Activated CD8-positive, alpha-beta memory T cell treated with anti-CD3 and anti-CD28 coated beads for 36 hours (primary cell): ENCODE data around the gene B3GAT1. TPM values are rescaled to one million over a fixed set of nuclear protein-coding genes. Genes with fewer than 3 reads are reported as not detected.

Experiments
- CTCF ChIA-PET: fragments of 350-600 bp; sonication (Branson Sonifier 250); formaldehyde crosslinking; loops from one replicate; lab custom pipeline; 2021; ENCODE audit warnings: antibody characterized with exemption; lab: Charles Lee
- POLR2A ChIA-PET: fragments of 350-600 bp; sonication (Branson Sonifier 250); formaldehyde crosslinking; loops from one replicate; lab custom pipeline; 2021; ENCODE audit warnings: antibody characterized with exemption; lab: Charles Lee
- total RNA-seq, 2 experiments: library from RNA; stranded (reverse); gene quantifications; one replicate each; pipeline ENCODE4 v1.2.3, GENCODE V29; 2021

Gene B3GAT1
- total RNA-seq, 2 experiments from 2014 or later = 0.15 to 0.19 TPM

DNA sequence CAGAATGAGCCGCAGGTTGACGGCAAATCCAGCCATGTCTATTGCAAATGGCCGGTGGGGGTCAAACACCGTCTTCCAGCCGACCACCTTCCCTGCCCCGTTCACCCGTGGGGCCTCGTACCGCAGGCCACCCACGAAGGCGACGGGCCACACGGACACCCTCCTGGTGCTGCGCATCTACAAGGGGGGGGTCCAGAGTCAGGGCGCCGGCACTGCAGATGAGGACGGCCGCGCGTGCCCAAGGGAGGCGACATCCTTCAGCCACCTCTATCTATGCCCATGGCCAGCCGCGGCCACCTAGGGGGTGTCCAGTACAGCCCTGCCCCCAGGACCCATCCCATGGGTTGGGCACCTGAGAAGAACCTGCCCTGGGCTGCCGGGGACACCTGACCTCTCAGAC is 29.2 kb downstream of the B3GAT1 start:
- CTCF ChIA-PET = no interaction called here
- POLR2A ChIA-PET = no interaction called here

DNA sequence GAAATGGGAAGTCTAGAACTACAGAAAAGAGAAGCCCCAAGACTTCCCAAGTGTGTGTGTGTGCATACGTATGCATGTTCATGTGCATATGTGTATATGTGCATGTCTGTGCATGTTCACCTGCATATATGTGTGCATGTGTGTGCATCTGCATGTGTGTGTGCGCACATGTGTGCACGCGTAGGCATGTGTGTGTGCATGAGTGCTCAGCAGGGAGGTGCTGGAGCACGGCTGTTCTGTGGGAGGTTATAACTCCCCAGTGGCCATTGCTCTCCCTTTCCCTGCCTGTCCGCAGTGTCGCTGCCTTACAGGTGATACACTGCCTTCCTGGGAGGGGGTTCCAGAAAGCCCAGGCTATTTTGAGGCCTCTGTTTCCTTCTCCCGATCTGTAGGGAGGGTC is 29.8 kb downstream of the B3GAT1 start:
- CTCF ChIA-PET = no interaction called here

DNA sequence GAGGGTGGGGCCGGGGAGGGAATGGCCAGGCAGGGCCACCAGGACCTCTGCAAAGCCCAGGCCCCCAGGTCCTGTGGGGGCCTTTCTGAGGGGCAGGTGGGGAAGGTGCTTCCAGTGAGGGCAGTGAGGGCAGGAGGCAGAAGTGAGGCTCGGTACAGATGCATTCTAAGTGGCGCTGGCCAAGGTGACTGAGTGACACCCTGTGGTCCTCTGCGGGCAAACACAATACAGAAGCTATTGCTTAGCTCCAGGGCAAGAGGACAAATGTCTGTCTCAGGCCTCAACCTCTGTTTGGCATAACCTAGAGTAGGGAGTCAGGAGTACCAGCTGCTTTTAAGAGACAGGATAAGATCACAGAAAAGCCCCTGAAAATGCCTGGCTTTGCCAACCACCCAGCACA is 31.3 kb downstream of the B3GAT1 start:
- ChIA-PET CTCF (no interaction called here), POLR2A (no interaction called here)

More for the DNA sequence above, 29.8 kb downstream of the B3GAT1 start:
- POLR2A ChIA-PET = no interaction called here

DNA sequence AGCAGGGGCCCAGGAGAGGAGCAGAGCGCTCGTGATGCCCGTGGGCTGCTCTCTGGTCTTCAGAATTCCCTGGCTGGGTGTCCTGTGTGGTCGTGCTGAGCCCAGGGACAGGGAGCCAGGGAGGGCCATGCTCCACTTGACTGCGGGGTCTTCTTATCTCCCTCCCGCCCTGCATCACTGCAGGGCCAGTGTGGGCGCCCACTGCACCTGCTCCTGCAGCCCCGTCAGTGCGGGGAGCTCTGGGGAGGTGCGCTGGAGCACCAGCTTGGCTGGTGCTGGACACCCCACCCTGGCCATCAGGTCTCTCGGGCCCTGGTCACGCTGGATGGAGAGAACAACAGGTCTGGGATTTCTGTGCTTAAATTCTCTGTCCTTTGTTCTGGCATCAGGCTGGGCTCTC is 31.8 kb downstream of the B3GAT1 start:
- POLR2A ChIA-PET = no interaction called here
- CTCF ChIA-PET = no interaction called here

DNA sequence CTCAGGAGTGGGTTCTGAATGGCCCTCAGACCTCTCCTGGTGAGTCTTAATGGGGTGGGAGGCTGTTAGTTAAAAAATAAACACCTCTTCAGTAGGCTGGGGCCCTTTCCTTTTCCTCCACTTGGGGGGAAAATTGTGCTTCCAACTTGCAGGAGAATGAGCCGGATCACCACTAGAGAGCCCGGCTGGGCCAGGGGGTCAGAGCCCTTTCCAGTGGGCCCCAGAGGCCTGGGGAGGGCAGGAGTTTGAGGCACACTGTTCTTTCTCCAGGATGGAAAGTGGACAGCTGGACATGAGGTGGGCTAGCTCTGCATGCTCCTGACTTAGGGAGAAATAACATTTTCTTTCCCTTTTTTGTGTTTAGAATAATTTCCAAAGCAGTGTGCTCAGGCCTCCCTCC is 32.8 kb downstream of the B3GAT1 start:
- POLR2A ChIA-PET = no interaction called here

DNA sequence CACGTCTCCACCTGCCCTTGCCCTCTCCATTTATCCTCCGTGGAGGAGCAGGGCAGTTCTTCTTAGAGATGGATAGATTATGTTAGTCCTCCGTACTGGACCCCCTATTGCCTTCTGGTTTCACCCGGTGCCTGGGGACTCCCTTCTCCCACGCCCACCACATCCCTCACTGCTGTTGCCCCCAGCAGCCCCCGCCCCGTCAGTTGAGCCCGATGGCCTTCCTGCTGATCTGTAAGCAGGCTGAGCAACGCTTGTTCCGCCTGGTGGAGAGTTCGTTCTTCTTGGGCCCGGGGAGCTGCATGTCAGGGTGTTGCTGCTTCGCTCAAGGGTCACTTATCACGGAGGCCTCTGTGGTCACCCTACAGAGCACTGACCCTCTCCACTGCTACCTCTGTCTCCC is 34.2 kb downstream of the B3GAT1 start:
- ChIA-PET POLR2A (no interaction called here), CTCF (no interaction called here)

More for the DNA sequence above, 32.8 kb downstream of the B3GAT1 start:
- CTCF ChIA-PET = no interaction called here

DNA sequence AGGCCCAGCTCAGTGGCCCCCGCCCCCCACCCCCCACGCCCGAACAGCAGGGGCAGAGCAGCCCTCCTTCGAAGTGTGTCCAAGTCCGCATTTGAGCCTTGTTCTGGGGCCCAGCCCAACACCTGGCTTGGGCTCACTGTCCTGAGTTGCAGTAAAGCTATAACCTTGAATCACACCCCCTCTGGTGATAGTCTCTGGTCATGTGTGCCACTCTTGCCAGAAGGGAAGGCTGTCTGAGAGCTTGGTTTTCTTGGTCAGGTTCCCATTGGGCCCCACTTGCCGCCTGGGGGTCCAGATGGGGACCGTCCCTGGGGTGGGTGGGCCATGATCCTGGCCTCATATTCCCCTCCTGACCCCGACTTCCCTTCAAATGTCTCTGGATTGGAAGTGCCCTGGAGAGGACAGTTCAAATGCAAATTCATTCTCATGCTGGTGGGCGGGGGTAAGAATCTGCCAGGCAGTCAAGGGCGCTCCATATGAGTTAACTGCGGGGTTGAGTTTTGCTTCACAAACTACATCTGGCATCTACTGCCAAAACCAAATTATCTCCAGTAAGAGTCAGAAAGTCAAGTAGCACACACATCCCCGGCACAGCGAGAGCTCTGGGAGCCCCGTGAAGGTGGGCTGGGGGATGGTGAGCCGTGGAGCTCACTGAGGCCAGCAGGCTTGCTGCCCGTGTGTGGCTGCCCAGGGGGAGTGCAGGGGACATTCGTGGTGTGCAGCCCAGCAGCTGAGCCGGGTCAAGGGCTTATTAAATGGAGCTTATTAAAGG is 35.7 kb downstream of the B3GAT1 start:
- ChIA-PET POLR2A (no interaction called here), CTCF (no interaction called here)

DNA sequence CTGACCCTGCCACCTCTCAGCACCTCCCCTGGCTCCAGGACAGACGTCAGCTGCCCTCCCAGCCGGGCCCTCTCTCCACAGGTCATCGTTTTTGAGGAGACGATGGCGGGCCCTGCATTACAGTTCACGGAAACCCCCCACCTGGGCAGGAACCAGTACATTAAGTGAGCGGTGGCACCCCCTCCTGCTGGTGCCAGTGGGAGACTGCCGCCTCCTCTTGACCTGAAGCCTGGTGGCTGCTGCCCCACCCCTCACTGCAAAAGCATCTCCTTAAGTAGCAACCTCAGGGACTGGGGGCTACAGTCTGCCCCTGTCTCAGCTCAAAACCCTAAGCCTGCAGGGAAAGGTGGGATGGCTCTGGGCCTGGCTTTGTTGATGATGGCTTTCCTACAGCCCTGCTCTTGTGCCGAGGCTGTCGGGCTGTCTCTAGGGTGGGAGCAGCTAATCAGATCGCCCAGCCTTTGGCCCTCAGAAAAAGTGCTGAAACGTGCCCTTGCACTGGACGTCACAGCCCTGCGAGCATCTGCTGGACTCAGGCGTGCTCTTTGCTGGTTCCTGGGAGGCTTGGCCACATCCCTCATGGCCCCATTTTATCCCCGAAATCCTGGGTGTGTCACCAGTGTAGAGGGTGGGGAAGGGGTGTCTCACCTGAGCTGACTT is 37.0 kb downstream of the B3GAT1 start:
- POLR2A ChIA-PET = no interaction called here
- CTCF ChIA-PET = no interaction called here

DNA sequence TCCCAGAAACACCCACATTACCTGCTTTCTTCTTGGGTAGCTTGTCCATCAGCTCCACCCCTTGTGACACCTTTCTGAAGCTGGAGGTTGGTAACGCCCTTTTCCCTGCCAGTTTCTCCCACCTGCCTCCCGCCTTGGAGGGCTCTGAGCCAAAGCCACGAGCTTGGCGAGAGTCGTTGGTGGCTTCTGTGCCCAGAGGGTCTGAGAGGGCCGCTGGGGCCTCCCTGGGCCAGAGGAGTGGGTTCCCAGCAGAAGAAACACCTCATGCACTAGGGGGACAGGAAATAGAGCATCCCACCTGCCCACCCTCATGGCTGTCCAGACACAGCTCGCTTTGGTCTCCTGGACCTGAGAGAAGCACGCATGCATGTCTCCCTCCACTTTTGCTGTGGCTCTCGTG is 37.9 kb downstream of the B3GAT1 start:
- POLR2A ChIA-PET = no interaction called here
- CTCF ChIA-PET = no interaction called here

DNA sequence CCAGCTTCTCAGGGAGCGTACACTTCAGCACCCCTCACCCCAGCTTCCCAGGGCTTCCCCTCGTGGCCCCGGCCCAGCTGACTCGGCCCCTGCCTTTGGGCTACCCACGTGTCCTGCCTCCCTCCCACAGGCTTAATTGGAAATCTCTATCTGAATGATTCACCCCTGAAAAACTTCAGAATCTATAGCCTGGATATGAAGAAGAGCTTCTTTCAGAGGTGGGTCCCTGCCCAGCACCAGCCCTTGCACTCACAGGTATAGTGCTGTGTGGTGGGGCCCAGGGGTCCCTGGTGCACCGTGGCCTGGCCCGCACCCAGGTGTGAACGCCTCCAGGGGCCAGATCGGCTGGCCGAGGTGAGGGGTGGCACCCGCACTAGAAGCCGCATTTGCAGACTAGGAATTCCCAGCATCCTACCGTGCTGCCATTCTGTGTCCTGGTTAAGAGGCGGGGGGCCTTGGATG is 38.4 kb downstream of the B3GAT1 start:
- ChIA-PET CTCF (no interaction called here), POLR2A (no interaction called here)

DNA sequence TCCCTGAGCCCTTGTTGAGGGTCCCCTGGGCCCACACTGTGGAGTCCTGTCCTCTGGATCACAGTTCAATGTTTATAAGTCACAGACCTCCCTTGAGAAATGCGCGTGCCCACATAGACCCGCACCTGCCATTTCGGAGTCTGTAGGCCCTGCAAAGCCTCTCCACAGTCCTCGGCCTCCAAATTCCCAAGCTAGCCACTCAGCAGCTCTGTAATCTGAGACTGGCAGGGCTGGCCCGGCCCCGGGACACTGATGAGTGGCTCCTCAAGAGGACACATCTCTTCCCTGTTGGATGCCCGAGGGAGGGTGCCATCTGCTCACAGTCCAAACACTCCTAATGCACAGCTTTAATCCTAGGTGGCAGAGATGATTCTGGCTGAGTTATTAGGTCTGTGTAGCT is 39.1 kb downstream of the B3GAT1 start:
- ChIA-PET POLR2A (no interaction called here), CTCF (no interaction called here)

DNA sequence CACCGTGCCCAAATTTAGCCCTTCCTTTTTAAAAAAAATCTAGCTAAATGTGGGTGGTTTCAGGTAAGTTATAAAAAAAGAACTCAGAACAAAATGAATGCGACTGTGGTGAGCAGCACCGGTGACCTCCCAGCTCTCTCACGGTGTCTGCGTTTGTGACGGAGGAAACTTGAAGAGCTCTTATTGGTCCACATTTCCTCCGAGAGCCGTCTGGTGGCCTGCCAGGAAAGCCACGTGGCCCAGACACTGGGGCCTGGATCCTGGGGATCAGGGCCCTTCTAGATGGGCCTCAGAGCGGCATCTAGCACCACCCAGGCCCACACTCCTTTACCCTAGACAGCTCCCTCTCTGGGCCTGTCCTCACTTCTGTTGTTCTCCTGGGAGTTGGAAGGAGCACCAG is 39.5 kb downstream of the B3GAT1 start:
- CTCF ChIA-PET = no interaction called here

DNA sequence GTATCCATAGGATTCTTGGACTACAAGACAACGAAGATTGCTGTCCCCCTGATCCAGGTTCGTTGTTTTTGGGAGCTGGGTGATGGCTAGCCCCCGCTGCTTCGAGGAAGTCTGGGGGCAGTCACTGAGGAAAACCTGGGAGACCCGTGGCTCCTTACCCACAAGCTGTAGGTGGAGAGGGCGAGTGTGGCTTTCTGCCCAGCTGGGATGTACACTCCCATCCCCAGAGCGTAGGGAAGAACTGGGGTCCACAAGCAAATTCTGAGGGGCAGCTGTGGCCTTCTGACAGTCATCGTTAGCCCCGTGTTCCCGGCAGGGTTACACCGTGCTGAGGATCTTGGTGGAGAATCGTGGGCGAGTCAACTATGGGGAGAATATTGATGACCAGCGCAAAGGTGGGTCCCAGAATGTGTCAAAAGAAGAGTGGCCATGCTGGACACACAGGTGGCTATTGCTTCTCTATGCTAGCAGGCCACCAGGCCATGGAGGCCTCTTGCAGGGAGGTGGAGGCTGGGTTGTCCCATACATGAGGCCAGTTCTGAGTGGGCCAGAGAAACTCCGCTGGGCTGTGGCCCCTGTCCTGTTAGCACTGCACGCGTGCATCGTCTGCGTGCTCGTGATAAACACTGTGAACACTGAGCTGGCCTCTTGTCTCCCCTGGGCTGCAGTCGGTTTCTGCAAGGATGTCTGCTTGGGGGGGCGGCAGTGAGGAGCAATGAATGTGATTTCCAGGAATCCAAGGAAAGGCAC is 40.4 kb downstream of the B3GAT1 start:
- POLR2A ChIA-PET = no interaction called here
- CTCF ChIA-PET = no interaction called here

More for the DNA sequence above, 39.5 kb downstream of the B3GAT1 start:
- POLR2A ChIA-PET = no interaction called here

DNA sequence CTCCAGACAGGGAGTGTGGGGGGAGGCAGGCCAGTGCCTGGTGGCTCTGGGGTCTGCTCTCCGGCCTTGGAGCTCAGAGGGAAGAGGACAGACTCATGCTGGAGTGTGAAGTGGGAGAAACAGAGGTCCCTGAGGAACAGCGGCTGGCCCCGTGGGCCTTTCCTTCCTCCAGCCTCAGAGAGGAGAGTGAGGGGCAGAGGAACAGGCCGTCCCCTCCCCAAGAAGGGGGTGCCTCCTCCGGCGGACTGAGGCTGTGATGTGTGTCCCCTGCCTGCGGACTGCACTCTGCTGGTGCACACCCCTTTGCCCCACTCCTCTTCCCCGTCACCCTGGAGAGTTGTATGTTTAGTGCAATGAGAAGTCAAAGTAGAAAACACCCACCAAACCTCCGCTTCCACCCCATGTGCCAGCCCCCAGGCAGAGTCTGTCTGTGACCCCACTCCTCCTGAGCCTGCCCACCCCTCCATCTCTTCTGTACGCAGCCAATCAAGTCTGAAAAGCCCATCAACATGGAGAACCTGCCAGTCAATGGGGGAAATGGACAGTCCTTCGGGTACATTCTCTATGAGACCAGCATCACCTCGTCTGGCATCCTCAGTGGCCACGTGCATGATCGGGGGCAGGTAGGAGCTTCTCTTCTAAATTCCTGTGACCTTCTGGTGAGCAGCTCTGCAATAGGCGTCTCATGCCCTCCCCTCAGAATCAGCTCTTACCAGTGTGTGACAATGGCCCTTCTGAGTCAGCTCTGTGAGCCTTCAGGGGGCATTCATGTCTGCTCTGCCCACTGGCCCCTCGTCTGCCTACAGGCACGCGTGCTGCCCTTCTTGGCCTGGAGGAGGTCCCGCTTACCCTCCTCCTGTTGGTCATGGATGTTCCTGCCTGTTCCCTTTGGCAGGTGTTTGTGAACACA is 41.3 kb downstream of the B3GAT1 start:
- ChIA-PET POLR2A (no interaction called here), CTCF (no interaction called here)

DNA sequence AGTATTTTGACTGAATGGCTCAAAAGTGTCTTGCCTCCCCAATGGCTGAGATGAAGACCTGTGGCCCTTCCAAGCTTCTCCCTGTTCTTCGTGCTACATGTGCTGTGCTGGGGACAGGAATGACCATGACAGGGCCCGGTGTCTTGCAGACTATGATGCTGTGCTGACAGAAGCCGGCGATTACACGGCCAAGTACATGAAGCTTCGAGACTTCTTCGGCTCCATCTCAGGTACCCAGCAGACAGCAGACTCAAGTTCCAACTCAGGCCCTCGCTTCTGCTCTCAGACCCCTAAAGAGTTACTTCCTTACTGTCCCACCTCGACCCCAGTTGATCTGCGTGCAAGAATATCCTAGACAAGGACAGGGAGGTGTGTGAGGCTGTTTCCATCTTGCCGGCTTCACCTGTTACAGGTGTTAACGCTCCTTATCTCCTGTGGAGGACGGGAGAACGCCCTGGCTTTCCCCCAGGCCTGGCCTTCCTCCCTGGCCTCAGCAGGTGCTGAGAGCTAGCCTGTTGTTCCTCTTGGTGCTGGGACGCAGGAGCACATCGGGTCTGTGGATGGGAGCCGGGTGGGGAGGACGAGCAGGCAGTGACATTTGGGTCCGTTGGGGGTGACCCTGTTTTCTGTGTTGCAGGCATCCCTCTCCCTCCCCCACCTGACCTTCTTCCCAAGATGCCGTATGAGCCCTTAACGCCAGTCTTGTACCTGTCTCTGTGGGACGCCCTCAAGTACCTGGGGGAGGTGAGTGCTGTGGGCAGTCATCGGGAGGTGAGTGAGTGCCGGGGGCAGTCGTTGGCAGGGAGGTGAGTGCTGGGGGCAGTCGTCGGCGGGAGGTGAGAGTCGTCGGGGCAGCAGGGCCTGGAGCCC is 42.2 kb downstream of the B3GAT1 start:
- POLR2A ChIA-PET = no interaction called here
- CTCF ChIA-PET = no interaction called here

DNA sequence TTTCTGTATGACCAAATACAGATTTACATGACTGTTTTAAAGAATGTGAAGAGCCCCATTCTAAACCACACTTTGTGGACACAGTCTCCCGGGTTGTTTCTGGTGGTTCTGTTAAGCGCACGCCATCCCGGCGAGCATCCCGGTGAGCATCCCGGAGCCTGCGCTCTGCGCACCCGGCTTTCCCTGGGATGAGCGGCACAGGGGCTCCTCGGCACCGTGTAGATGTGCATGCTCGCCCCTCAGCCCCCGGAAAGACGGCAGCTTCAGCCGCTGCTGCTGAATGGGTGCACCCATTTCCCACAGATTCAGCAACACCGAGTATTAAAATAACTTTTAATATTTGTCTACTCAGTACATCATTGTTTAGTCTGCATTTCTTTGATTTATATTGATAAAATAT is 44.3 kb downstream of the B3GAT1 start:
- ChIA-PET CTCF (no interaction called here), POLR2A (no interaction called here)

DNA sequence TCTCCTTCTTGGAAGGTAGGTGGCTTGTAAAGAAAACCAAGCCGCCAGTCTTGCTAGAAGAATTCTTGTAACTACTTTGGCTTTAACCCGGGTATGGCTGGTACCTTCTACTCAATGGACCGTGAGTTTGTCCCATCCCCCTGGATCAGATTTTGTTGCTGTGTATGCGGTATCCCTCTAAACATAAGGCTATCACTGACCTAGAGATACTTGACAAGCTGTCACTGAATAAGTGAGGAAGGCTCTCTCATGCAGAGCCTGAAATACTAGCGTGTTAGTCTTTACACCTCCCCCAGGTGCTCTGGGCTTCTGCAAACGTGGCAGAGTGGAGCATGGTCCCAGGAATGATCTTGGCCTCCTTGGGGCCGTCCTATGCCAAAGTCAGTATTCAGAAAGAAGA is 45.8 kb downstream of the B3GAT1 start:
- CTCF ChIA-PET = no interaction called here
- POLR2A ChIA-PET = no interaction called here

DNA sequence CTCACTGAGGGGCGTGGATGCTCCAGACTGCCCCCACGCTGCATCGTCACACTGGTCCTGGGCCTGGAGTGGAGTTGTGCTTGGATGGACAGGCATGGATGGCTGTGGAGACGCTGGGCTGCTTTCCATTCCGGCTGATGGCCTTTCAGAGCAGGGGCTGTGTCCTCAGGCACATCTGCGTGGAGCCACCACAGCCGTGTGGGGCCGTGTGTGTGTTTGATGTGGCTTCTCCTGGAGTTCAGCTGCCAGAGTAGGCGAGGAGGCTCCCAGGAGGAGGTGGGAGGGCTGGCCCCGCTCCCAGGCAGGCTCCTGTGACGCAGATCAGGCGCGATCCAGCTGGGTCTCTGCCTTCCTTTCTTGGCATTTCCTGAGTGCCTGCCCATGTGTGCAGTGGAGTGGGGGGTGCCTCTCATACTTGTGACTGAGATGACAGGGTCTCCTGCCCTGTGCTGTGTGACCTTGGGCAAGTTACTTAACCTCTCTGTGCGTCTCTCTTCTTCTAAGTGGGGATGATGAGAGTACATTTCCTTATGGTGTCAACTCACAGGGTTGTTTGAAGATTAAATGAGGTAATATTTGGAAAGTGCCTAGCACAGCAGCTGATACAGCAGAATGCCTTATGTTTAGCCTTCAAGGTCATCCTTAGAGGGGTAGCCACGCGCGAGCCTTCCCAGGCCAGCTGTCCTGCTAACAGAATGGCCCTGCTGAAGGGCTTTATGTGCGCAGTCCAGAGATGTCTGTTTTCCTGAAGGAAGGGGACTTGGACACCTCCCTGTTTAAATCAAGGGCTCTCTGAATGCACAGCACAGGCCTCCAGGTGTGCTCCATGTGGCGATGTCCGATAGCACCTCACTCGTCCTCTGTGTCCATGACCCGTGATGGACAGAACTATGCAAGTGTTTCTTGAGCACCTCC is 46.8 kb downstream of the B3GAT1 start:
- ChIA-PET CTCF (no interaction called here), POLR2A (no interaction called here)
